GM10266 (cell line): Measurements from ENCODE around the gene FPR1.

Experiments used
- DNase-seq: peaks from one replicate; pipeline ENCODE4 v3.0.0; 2012; ENCODE audit errors: extremely low spot score
- TF ChIP-seq, protein P1 (sequence below): IDR thresholded peaks from 2 replicates; pipeline ENCODE4 v1.5.1; 2012; ENCODE audit warnings: mild to moderate bottlenecking, low read depth; ENCODE audit not compliant: control insufficient read depth, insufficient read depth; ENCODE audit errors: missing control alignments

FPR1 gene

DNA sequence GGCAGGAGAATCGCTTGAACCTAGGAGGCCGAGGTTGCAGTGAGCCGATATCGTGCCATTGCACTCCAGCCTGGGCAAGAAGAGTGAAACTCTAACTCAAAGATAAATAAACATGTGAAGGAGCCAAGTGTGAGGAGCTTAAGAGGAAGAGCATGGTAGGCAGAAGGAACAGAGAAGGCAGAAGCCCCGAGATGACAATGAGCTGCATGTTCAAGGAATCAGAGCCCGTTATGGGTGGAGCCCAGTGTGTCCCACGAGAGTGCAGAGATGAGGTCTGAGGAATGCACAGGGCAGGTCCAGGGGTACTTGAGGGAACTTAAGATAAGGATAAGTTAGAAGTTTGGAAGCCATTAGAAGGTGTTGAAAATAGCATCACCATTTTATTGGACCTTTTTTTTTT is 10.0 kb upstream of the FPR1 start:
- no peak for DNase-seq

DNA sequence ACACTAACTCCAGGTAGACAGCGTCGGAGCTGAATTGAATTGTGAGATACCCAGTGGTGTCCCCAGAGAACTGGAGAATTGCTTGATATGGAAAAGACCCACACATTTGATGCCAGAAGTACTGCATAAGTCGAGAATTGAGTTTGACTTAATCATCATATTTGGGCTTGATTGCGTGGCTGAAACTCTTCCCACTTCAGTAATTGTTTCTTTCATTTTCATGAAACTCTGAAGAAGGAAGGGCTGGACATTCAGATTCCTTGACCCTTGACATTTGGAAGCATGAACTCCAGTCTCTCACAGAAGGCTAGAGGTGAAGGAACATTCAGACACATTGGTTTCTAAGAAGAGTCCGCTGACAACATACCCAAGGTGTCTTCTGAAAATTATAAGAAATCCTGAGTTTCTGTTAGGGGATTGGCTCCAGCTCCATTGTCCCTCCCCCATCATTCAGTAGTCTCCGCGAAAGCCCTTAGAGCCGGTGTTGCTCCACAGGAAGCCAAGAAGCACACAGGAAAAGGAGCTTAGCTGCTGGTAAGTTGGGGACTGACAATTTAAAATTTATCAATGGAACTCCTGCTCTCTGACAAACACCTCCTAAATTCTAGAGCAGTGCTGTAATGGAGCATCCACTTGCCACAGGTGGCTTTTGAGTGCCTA is 9.1 kb upstream of the FPR1 start, which contains the start of gene FPR2:
FPR2 (plus strand) TSS at position 484 of the 660 bp plus-strand sequence. CDS start 7,479 bp downstream, outside the sequence.
- TF ChIP-seq, protein P1, sequence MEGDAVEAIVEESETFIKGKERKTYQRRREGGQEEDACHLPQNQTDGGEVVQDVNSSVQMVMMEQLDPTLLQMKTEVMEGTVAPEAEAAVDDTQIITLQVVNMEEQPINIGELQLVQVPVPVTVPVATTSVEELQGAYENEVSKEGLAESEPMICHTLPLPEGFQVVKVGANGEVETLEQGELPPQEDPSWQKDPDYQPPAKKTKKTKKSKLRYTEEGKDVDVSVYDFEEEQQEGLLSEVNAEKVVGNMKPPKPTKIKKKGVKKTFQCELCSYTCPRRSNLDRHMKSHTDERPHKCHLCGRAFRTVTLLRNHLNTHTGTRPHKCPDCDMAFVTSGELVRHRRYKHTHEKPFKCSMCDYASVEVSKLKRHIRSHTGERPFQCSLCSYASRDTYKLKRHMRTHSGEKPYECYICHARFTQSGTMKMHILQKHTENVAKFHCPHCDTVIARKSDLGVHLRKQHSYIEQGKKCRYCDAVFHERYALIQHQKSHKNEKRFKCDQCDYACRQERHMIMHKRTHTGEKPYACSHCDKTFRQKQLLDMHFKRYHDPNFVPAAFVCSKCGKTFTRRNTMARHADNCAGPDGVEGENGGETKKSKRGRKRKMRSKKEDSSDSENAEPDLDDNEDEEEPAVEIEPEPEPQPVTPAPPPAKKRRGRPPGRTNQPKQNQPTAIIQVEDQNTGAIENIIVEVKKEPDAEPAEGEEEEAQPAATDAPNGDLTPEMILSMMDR = no peak
- no peak for DNase-seq

More for the DNA sequence above, 10.0 kb upstream of the FPR1 start:
- TF ChIP-seq, protein P1 = no peak

DNA sequence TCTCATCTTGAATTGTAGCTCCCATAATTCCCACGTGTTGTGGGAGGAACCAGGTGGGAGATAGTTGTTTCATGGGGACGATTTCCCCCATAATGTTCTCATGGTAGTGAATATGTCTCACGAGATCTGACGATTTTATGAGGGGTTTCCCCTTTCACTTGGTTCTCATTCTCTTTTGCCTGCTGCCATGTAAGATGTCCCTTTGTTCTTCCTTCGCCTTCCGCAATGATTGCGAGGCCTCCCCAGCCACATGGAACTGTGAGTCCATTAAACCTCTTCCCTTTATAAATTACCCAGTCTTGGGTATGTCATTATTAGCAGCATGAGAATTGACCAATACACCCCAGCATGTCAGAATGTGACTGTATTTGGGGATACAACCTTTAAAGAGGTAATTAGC is 3.9 kb upstream of the FPR1 start:
- TF ChIP-seq, protein P1 = no peak
- DNase-seq = no peak

DNA sequence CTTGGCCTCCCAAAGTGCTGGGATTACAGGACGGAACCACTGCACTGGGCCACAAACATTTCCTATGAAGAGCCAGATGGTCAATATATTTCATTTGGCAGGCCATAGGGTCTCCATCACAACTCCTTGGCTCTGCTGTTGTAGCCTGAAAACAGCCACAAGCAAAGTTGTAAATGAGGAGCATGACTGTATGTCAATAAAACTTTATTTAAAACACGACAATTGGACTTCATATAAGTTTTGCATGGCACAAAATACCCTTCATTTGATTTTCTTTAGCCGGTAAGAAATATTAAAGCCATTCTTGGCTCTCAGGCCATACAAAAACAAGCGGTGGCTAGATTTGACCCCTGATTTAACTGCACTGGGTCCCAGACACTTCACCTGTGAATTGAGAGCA is 3.1 kb upstream of the FPR1 start:
- DNase-seq = no peak
- TF ChIP-seq, protein P1 = no peak

DNA sequence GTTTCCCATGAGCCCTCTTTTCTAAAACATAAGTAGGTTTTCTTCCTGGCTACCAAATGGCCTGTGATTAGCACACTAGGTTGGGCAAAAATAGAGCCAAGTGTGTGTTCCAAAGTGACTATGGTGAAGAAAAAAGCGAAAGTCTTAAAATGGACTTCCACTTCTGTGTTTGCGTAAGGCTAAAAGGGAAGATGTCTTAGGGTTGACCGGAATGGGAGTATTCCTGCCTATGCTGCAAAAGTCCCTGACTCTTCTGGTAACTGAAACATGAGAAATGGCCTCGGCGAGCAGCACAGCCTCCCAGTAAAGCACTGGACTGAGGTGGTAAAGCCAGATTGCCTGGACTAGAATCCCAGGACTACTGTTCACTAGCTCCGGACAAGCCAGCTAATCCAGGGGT is 2.4 kb upstream of the FPR1 start:
- no peak for DNase-seq

DNA sequence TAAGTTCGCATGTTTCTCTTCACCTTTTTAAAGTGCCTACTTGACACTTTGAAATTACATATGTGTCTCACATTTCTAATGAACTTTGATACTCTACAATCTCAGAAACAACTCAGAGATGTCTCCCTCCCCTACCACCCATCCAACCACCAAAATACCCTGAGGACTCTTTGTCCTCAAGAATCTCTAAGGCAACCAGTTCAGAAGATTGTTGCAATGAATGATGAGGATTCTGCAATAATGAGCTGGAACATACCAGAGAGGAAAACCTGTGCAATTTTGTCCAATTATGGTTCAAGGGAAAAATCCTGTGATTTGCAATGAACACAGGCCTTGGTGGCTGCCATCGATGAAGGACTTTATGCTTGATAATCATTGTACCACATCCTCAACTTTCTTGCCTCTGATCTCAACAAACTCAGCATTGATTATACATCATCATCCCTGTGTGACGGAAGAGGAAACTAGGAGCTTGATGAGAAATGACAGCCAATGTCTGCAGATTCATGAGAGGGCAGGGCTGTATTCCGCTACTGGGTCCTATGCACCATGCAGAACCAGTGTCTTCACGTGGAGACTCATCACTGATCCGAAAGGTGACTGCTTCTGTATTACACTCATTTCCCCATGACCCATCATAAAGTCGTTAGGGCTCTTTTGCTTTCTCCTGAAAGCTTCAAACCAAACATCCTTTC is 1.1 kb downstream of the FPR1 start:
- TF ChIP-seq, protein P1 = no peak
- DNase-seq = no peak

More for the DNA sequence above, 2.4 kb upstream of the FPR1 start:
- TF ChIP-seq, protein P1 = no peak

DNA sequence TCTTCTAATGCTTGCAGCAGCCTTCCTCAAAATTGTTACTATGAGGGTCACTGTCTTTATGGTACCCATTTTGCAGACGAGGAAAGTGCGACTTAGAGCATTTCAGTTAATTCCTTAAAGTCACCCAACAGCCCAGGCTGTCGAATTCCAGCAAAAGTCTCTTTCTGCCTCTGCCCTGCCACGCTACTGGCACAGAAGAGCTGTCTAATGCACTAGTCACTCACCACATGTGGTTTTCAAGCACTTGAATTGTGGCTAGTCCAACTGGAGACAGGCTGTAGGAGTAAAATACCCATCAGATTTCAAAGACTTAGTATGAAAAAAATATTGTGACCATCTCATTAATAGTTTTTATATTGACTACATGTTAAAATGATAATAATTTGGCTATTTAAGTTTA is 1.7 kb downstream of the FPR1 start:
- TF ChIP-seq, protein P1 = no peak
- DNase-seq = no peak
